HG03139 (cell line): ENCODE data around the gene DBH.

Source experiments
- ATAC-seq: cut with Tn5 transposase; IDR thresholded peaks from one replicate; pipeline ENCODE4 v1.9.1; 2021; ENCODE audit not compliant: unreplicated experiment

The DBH gene

DNA sequence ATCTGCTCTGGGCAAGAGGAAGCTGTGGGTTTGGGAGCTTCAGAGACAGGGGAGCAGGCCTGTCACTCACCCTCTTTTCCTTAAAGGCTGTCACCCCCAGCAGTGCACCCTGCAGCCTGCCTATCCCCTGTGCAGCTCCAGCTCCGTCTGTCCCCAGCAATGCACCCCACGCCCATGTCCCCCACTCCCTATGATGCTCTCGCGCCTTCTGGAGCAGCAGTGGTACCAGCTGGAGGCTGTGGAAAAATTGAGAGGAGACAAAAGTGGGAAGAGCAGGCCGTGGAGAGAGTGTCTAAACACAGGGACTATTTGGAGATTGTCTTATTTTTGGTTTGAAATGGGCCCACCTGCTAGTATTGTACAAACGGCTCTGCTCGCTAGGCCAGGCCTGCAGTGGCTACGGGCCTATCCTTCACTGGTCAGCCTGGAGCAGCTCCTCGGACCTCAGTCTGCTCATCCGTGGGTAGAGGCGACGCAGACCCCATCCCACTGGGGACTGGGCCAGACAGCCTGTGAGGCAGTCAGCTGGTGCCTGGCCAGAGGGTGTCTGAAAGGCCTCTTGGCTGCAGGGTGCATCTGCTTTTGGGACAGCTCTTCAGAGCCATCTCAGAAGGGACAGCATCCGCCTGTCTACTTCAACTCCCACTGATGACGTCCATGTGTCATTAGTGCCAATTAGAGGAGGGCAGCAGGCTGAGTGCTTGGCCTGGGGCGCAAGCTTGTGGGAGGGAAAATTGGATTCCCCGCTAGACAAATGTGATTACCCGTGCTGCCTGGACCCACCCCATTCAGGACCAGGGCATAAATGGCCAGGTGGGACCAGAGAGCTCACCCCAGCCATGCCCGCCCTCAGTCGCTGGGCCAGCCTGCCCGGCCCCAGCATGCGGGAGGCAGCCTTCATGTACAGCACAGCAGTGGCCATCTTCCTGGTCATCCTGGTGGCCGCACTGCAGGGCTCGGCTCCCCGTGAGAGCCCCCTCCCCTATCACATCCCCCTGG, at the start of gene DBH:
Gene DBH (plus strand): TSS at position 831 of the 999 bp plus-strand sequence. CDS start 9 bp downstream, at position 840.
- ATAC-seq: no peak

DNA sequence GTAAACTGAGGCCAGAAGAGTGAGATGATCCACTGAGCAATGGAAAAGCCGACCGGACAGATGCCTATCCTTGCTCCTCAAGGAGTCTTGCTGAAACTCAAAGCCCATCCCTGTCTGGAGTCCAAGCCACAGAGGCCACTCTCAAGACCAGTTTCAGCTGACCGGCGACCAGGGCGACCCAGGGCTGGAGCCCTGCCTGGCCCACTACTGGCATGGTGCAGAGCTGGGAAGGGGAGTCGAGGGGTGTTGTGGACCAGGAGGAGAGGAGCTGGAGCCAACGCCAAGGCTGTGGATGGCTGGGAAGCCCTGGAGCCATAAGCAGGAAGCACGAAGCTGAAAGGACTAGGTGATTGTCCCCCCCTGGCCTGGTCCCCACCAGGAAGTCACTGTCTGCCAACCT, 49.1 kb upstream of the DBH start:
- ATAC-seq: no peak

DNA sequence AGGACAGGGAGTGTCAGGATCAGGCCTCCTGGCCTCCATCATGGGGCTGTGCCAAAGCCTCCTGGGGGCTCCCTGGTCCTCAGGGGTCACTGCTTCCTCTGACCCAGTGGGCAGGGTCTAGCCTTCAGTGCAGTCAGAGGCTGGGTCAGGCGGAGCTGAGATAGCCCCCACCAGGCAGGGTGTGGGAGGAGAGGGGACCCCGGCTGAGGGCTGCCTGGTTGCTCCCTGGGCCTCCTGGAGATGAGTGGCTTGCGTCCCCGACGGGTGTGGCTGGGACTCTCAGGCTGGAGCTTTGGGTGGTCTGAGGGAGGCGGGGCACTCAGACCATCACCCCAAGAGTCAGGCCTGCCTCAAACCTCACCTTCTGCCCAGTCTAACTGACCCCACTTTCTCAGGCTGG, 48.7 kb upstream of the DBH start:
- no peak for ATAC-seq

- no peak for ATAC-seq
Measured at GRCh38 chr9:133589454-133590227, 46.5 kb upstream of the DBH start.

DNA sequence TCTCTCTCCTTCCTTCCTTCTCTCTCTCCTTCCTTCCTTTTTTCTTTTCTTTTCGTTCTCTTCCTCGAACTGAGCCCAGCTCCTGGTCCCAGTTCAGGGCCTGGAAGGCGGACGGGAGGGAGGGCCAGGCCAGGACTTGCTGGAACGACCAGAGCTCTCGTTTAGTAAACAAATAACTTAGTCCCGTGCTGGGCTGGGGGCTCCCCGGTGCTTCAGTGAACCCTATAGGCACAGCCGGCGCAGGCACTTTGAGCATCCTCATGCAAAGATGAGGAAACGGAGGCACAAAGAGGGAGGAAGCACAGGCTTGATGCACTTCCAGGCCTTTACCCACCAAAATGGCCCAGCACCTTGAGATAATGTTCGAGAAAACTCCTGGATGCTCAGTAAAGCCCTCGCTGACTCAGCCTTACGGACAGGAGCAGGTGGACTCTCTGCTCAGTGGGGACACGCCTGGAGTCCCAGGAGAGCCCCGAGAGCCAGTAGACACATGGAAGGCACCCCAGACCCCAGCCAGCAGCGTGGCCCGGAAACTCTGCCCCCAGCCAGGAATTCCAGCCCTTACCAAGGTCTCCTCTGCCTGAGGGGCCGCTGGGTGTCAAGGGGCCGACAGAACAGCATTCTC, 45.8 kb upstream of the DBH start:
- ATAC-seq: no peak

DNA sequence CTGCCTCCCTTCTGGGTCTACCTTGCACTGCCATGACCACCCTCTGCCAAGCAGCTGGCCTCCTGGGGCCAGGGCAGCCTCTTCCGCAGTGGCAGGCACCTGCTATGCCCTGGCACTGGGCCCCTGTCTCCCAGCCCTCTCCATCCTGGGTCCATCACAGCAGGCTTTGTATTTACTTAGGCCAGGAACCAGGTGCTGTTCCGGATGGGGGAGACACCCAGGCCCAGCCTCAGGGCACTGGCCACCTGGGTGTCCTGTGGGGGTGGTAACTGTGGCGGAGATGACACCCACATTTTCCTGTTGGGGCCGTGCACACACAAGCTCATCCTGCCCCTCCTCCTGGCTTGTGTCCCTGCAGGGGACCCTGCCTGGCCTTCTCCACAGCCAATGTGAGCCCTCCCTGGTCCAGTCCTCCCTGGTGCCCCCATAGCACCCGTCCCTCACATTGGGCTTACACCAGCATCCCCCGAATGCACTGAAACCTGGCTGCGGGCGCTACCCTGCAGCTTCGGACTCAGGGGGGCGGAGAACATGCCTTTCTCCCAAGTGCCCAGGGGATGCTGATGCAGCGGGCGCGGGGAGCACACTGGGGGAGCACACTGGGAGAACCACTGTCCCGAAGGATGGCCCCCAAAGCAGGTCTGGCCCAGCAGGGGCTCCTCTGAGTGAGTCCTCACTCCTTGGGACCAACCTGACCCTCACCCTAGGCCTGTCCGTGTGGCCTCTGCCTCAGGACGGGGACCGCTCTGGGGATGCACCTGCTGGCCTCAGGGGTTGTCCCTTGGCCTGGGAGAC, 44.9 kb upstream of the DBH start:
- ATAC-seq: no peak

DNA sequence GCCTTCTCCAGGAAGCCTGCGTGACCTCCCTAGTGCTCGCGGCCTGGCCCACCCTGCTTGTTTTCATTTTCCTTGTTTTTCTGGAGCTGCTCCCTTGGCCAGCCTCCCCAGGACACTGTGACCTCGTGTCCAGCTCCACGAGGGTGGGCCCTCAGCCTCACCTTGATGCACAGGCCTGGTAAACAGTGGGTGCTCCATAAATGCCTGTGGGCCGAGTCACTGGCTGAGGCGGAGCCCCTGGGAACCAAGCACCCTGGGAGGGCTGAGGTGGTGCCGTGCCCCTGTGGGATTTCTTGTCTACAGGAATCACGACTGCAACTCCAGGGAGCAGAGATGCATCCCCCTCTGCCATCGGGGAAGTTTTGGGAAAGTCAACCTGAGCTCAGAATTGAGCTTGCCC, 44.2 kb upstream of the DBH start:
- no peak for ATAC-seq

GRCh38 chr9:133592731-133593409, 43.3 kb upstream of the DBH start:
- no peak for ATAC-seq

DNA sequence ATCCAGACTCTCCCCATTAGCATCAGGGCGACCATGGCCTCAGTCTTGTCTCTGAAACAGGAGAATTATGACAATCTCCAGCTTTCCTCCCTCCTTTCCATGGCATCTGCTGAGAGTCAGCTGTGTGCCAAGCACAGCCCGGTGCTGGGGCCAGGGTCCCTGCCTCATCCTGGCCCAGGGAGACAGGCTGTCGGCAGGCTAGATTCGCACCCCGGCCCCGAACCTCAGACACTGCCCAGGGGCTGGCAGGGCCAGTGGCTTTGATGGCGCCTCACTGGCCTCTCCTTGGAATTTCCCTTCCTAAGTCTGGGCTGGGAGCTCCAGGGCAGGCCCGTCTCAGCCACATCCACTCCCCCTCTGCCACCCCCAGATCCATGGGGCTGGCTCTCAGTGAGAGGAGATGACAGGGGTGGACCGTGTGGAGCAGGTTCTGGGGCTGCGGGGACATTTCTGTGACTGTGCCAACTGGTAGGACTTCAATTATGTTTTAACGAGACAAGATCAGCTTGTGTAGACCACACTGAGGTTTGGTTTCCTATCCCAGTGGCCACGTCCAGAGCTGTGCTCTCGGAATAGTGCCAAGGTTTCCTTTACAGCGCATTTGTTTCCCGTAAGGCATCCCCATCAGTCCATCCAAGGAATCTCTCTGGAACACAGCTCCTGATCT, 42.4 kb upstream of the DBH start:
- no peak for ATAC-seq

GRCh38 chr9:133594310-133594709, 41.9 kb upstream of the DBH start:
- no peak for ATAC-seq

DNA sequence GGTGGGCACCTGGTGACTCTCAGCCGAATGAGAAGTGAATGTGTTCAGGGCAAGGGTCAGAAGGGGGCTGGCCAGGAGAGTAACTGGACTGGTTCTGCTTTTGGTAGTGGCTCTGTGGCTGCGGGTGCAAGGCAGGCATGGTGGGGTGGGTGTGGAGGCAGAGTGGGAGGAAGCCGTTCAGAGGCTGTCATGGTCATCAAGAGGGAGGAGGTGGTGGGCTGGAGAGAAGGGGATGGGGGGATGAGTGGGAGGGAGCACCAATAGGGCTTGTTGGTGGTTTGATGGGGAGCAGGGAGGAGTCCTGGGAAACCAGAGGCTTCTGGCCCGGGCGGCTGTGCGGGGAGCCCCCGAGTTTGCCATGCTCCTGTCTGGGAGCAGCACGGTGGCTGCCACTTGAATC, 40.3 kb upstream of the DBH start:
- ATAC-seq: no peak

GRCh38 chr9:133597316-133597957, 38.7 kb upstream of the DBH start:
- no peak for ATAC-seq

DNA sequence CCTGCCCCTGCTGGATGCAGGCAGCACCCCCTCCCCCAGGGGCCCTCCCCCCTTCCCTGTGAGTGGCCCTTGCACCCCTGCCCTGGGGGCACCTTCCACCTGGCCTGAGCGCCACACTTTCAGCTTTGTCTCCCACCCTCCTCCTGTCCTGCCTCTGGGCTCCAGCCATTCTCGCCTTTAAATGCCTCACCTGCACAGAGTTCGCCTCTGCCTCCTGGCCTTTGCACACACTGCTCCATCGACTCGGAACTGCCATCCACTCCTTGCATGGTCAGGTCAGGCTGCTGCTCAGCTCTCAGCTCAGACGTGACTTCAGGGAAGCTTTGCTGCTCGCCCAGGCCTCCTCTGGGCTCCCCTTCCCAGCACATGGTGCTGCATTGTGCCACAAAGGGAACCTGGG, 37.2 kb upstream of the DBH start:
- no peak for ATAC-seq

GRCh38 chr9:133599470-133600173, 36.5 kb upstream of the DBH start:
- no peak for ATAC-seq

GRCh38 chr9:133600739-133601138, 35.4 kb upstream of the DBH start:
- no peak for ATAC-seq

GRCh38 chr9:133601746-133602145, 34.4 kb upstream of the DBH start:
- no peak for ATAC-seq

DNA sequence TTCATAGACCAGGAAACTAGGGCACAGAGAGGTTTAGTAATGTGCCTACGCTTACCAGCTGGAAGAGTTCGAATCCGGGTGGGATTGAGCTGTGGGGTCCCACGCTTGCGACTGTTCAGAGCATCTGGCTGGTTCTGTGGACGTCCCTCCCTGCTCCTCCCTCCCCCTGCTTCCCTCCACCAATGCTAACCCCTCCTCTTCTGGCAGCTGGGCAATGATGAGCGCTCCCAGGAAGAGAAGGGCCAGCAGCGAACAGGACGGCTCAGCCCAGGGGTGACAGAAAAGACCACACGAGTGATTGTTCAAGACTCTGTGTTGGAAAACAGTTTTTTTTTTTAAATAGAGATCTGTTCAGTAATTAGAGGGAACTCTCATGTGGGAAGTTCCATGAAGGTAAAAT, 33.9 kb upstream of the DBH start:
- no peak for ATAC-seq

GRCh38 chr9:133603135-133603927, 32.8 kb upstream of the DBH start:
- ATAC-seq: no peak
